NCI-H1092 treated with DMSO at 0.1 percent for 48 hours (cell line): ENCODE measurements around the gene LRRFIP1.
"Not testable (repeated sequence)": the region's sequence is repeated elsewhere in the genome, so short reads cannot be mapped to it uniquely, and the experiment has no call there.

Experiments used
- DNase-seq: peaks from one replicate; lab custom pipeline; 2025; lab: John Stamatoyannopoulos, UW

Gene LRRFIP1

DNA sequence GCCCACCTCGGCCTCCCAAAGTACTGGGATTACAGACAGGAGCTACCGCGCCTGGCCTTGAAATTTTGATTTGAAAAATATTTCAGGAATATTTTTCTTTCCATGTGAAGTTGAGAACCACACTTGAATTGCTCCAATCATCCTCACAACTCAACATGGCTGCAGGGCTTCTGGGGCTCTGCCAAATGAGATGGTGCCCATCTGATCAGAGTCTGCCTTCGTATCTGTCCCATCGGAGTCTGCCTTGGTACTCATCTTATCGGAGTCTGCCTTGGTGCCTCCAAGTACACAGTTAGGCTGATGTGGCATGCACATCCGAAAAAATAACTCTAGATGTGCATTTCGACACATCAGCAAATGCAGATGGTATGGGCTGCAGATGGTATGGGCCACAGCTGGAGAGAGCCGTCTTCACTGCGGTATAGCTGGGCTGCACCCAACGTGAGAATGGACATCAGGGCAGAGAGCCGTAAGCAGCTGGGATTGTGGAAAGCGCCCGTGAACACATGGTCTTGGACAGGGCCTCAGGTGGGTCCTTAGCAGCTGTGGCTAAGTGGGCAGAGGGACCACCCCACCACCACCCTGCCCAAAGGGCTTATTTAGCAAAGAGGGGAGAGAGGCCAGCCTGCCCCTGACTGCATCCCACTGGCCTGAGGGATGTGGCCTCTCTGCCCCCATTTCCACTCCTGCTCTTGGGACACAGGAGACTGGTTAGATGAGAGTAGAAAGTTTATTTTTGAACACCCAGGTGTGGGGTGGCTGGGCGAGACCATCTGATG, 119.1 kb downstream of the LRRFIP1 start:
- DNase-seq, result no peak

DNA sequence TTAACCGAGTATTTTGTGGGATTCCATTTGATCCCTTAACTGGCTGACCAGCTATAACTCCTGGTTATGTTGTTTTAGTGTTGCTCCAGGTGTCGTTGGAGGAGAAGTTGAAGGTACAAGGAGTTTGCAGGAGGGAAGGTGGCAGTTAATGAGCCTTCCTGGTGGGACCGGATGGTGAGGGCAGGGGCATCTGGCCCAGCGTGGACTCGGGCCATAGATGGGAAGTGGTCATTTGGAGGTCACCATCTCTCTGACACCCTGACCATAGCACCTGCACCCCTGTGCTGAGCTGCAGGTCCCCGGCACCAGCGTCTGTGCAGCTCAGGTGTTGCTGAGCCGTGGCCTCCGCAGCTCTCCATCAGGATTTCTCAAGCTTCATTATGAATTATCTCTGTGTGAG, 119.8 kb downstream of the LRRFIP1 start:
- no peak for DNase-seq

DNA sequence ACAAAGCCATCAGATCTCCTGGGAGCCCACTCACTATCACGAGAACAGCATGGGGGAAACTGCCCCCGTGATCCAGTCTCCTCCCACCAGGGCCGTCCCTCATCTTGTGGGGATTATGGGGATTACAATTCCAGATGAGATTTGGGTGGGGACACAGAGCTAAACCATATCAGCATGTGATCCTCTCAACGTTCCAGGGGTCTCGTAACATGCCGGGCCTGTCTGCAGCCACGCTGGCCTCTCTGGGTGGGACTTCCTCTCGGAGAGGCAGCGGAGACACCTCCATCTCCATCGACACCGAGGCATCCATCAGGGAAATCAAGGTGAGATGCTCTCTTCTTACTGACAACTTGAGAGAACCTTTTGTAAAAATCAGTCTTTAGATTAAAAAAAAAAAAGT, 121.6 kb downstream of the LRRFIP1 start:
- no peak for DNase-seq

DNA sequence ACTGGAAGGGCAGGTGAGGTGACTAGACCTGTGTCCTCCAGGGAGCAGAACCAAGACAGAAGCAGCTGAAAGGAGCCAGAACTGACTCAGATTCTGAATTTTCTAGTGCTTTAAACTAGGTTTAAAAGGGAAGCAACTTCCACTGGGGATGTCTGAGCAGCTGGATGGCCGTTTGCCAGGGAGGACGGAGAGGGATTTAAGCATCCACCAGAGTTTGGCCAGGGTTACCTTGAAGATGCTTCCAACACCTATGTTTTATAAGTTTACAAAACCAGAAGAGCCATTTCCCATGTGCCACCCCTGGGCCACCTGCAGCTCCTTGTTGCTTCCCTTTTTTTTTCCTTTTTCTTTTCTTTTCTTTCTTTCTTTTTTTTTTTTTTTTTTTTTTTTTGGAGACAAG, 122.6 kb downstream of the LRRFIP1 start:
- no peak for DNase-seq

DNA sequence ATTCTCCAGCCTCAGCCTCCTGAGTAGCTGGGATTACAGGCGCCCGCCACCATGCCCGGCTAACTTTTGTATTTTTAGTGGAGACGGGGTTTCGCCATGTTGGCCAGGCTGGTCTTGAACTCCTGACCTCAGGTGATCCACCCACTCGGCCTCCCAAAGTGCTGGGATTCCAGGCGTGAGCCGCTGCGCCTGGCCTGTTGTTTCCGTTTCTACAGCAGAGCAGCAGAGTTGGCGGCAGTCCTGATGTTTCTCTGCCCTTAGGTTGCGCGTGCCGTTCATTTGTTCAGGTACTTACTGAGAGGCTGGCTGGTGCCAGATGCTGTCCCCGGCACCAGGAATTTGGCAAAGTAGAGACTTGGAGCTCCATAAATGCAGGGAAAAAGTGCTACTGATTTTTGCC, 123.1 kb downstream of the LRRFIP1 start:
- not testable (repeated sequence) for DNase-seq

DNA sequence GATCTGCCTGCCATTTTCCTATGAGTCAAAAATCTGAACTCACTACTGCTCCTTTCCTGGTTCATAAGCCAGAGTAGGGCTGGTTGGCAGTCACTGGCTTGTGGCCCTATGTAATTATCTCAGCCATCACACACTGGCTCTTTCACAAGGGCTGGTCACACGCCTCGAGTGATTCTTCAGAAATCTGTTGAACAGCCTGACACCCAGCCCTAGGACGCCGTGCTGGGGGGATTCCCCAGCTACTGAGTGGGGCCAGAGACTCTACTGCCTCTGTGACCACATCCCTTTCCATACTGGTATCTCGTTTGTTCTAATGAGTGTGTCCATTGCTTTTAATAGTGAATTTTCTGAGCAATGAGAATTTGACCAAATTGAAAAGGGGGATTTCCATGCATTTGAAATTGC, 125.4 kb downstream of the LRRFIP1 start:
- DNase-seq, result no peak

DNA sequence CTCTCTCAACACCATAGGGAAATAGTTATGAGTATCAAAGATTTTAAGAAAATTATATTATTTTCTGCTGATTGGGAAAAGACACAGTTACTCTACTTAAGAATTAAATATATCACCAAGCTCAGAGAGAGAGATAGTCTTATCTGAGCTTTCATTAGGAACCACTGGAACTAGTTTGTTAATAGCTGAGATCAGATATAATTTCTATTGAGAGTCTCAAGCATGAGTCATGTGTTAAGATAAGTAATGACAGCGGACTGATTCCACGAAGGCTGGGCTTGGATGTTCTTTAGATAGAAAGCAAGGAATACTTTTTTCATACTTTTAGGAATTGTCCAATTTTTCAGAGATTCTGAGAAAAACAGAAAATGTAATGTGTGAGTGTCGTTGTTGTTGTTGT, 126.8 kb downstream of the LRRFIP1 start:
- no peak for DNase-seq

DNA sequence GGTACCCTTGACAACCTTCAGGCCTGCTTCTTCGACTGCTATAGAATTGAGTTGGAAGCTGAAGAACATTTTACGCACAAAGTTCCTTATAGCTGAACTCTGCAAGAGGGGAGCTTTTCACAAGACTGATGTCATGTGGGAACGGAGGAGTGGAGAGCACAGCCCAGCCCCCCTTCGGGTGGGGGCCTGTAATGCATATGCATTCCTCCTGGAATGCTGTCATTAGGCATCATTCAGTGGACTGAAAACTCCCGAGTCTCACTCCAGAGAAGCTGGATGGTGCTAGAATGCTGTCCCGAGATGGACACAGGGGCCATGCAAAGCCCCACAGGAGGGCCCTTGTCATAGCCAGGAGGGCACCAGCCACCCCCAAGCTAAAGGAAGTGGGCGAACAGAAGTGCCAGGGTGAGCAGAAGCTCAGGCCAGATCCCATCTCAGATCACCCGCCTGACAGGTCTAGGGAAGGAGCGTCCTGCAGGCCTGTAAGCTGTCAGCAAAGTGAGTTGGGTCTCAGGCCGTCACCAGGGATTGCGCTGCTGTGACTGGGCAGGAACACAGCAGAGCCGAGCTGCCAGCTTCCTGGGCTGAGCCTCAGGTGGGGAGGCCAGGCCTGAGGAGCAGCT, 127.3 kb downstream of the LRRFIP1 start:
- no peak for DNase-seq

DNA sequence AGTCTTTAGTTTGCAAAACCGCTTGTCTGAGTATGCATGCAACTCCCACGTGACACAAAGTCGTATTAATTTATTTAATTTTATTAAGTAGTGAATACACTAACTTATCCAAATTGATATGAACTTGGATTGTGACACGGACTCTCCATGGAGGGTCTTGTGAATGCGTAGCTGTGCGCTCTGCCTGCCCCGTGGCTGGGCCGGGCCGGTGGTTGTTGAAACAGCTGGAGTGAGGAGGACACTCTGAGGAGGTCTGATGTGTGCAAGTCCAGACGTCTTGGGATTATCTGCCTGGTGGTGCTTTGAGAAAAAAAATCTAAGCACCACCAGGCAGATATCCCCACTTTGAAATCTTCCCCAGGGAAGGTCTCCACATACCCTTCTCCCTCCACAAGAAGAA, 130.2 kb downstream of the LRRFIP1 start:
- DNase-seq, result no peak

DNA sequence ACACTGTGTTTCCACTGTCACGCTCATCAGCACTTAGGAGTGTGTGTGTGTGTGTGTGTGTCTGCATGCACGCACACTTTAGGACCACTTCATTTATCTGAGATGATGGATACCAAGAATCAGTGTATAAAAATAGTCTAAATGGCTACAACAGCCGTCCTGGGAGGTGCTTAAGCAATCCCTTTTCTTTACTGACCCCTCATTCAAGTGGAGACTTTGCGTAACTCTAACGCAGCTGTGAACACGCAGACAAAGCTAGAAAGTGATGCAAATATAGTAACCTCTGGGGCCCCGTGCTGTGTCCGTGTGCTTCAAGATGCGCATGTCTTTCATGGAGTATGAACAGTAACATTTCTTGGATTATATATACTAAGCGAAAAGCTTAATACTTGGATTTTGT, 130.8 kb downstream of the LRRFIP1 start:
- no peak for DNase-seq

DNA sequence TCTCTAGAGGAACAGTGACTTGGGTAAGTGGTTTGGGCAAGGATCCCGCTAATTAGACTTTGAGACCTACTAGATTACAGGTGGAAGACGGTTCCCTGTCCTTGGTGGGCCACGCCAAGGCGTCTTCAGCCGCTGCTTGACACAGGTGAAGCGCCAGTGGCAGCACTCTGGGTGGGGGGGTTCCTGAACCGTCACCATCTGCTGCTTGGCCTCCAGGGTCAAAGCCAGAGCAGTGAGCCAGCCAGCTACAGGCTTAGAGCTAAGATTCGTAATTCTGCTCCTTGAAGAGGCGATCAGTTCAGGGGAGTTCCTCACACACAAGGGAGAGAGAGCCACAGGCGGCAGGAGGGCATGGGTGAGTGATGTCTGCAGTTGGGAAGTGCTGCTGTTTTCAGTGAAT, 131.8 kb downstream of the LRRFIP1 start:
- no peak for DNase-seq

DNA sequence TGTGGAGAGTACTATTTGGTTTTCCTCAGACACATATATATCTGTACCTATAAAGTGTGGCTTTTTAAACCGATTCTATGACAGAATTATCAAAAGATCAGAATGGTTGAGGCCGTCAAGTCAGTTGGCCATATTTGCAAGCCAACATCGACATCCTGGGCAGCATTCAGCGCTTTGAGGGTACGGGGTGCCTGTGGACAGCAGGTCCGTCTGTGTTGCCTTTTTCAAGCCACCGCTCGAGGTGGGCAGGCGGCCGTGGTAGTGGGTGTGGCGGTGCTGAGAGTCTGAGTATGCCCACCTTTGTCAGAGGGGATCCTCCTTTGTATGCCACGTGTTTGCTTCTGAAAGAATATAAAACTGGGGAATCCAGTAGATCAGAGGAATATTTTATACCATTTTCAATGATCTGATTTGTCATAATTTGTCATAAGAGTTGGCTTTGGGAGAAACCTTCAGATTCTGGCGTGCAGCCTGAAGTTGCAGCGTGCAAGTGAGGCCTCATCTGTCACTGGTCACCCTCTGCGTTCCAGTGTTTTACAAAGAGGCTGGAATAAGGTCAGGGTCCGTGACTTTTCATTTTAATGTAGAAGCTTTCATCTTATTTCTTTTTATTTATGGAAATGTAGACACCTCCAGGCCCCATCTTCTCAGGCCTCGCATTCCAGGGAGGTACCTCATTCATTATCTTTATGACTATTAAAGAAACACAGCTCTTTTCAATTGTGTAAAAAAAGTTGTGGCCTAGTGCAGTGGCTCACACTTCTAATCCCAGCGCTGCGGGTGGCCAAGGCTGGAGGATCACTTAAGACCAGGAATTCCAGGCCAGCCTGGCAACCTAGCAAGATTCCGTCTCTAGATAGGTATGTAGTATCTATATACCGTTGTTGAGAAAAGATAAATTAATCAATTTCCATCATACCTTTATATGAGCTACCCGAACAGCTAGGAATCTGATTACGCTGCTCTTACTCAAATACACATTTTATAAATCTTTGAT, 133.4 kb downstream of the LRRFIP1 start:
- no peak for DNase-seq

DNA sequence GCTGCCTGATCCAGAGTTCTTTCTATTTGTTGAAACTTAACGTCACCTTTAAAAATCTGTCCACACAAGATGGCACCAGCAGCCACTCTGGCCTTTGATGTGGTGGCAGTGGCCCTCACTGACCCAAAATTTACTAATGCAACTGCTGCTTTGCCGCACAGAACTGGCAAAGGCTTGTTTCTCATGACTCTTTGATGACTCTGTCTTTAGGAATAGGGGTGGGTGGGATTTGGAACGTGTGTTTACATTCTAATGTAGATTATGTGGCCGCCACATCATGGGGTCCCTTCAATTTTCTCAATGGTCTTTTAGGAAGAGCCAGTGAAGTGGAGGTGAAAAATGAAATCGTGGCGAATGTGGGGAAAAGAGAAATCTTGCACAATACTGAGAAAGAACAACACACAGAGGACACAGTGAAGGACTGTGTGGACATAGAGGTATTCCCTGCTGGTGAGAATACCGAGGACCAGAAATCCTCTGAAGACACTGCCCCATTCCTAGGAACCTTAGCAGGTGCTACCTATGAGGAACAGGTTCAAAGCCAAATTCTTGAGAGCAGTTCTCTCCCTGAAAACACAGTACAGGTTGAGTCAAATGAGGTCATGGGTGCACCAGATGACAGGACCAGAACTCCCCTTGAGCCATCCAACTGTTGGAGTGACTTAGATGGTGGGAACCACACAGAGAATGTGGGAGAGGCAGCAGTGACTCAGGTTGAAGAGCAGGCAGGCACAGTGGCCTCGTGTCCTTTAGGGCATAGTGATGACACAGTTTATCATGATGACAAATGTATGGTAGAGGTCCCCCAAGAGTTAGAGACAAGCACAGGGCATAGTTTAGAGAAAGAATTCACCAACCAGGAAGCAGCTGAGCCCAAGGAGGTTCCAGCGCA, 135.2 kb downstream of the LRRFIP1 start:
- not testable (repeated sequence) for DNase-seq

DNA sequence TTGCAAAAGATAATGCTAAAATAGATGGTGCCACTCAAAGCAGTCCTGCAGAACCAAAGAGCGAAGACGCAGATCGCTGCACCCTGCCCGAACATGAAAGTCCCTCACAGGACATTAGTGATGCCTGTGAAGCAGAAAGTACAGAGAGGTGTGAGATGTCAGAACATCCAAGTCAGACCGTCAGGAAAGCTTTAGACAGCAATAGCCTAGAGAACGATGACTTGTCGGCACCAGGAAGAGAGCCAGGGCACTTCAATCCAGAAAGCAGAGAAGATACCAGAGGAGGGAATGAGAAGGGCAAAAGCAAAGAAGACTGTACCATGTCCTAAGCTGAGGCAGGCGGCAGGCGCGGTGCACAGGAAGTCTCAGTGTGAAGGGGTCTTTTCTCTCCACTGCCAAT, 136.4 kb downstream of the LRRFIP1 start:
- no peak for DNase-seq

DNA sequence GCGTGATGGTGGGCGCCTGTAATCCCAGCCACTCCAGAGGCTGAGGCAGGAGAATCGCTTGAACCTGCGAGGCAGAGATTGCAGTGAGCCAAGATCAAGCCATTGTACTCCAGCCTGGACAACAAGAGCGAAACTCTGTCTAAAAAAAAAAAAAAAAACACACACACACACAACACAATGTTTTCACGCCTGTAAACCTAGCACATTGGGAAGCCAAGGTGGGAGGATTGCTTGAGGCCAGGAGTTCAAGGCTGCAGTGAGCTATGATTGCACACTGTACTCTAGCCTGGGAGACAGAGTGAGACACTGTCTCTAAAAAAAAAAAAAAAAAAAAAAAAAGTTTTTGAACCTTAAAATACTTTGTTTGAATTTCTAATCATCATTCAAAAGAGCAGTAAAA, 137.7 kb downstream of the LRRFIP1 start:
- DNase-seq, result not testable (repeated sequence)

DNA sequence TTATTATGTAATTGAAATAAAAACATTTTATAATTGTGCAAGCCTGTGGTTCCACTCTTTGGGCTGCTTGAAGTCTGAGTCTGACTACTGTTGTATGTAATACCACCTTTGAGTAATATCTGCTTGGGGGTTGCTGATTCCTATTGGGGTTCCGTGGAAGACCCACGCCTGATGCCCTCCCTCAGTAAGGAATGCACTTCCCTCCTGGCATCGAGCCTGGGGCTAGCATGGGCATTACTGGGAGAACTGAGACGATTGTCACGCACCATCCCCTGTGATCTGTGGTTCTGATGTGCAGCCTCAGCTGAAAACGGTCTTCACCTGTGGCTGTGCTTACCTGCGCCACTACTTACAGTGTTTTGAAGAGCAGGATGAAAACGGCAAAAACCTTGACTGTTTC, 138.5 kb downstream of the LRRFIP1 start:
- no peak for DNase-seq

DNA sequence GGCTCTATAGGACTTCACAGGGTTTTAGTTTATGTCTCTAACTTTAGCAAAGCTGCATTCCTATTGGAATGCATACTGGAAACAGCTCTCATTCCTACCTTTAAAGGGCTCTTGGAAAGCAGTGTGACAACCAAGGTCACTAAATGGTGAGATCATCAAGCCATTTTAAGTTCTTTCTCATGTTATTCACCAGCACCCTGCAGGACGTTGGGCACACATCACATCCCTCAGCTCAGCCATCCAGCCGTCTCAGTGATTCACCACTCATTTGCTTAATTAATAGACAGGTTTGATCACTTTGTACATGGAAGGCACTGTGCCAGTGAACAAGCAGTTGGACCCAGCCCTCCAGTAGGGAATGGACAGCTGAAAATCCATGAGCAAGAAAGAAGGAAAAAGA, 139.0 kb downstream of the LRRFIP1 start:
- no peak for DNase-seq

DNA sequence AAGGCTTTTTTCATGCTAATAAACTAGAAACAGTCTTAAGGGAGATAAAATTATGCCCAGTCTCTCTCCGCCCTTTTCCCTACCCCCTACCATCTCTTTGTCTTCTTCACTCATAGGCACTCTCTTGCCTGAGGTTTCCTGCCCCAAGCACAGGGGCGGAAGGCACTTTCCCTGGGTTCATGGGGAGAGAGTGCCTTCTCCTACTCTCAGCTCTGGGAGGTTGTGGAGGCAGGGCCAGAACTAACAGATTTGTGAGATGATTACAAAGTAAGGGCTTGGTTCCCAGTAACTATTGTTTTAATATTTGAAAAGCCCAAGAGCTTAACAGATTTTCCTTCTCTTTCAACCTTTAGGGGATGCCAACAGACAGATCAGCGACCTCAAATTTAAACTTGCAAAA, 145.1 kb downstream of the LRRFIP1 start:
- DNase-seq, result no peak

DNA sequence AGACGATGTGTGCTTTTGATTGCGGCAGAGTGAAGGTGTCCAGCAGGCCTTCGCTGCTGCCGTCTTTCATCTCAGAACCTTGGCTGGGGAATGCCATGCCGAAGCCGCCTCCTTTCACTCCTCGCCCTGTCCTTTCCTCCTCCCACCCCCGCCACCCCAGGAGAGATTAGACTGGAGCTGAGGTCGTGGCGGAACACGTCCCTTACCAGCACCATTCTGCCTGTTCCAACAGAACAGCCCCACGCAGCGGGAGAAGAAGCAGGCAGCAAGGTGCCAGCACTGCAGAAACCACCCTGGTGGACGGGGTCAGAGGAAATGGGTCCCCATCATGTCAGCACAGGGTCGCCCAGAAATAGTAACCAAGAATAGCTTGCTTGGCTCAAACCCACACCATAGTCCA, 146.4 kb downstream of the LRRFIP1 start:
- DNase-seq, result no peak

DNA sequence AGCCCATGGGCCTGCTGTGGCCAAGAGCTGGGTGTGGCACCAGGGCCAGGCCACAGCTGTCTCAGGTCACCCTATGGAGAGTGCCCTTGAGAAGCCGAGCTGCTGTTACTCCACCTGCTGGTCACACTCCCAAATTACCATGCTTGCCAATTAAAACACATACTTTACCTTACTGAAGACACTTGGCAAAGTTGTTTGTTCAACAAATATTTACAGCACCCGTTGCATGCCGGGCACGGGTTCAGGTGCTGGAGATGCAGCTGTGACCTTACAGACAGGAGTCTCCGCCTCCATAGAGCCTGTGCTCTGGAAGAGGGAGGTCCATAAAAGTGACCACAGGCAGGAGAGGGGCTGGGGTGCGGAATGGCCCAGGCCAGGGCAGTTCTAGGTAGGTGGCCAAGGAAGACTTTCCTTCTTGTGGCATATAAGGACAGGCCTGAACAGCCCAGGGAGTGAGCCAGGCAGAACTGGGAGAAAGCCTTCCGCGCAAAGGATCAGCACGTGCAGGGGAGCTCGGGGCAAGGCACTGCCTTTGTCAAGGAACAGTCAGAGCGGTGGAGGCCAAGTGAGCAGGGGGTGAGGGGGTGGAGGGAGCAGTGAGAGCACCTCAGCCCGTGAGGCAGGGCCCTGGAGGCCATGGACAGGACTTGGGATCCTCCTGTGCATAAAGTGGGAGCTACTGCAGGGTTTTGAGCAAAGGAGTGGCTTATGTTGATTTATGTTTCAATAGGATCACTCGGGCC, 147.6 kb downstream of the LRRFIP1 start:
- DNase-seq, result peak; percentile 14

DNA sequence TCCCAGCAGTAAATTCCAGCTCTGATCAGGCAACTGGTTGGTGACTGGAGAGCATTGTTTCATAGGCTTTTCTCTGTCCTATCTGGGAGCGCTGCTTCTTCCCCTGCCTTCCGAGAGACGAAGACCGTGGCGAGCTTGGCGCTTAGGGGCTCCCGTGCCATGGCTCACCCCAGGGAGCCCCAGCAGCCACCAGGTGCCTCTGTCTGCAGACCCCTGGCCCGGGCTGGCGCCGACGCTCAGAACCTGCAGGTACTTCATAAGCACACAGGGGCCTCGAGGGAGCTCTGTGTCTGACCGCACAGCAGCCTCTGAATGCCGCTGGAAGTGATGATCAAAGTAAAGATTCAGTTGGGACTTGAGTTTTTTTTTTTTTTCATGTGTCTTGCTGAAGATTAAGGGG, 152.1 kb downstream of the LRRFIP1 start:
- DNase-seq, result no peak
